Ecto neural progenitor cell (in vitro differentiated cells): Measurements from ENCODE around the gene LGALS7.
A peak's percentile ranks its signal among the peaks of the same experiment; 100 is the strongest.
"Not testable (repeated sequence)": the region's sequence is repeated elsewhere in the genome, so short reads cannot be mapped to it uniquely, and the experiment has no call there.

Source experiments
- DNase-seq: peaks from one replicate; pipeline ENCODE4 v3.0.0-alpha.2; 2018; ENCODE audit warnings: low spot score

LGALS7 gene

GRCh38 chr19:38799104-38799503, 25.8 kb upstream of the LGALS7 start:
- DNase-seq = no peak

- not testable (repeated sequence) for DNase-seq
Measured at GRCh38 chr19:38797781-38798180, 24.5 kb upstream of the LGALS7 start.

- no peak for DNase-seq
Measured at GRCh38 chr19:38796154-38796553, 22.8 kb upstream of the LGALS7 start.

GRCh38 chr19:38795549-38795948, 22.2 kb upstream of the LGALS7 start:
- DNase-seq = no peak

- DNase-seq = no peak
Measured at GRCh38 chr19:38793671-38794070, 20.4 kb upstream of the LGALS7 start.

- DNase-seq = no peak
Measured at GRCh38 chr19:38793177-38793576, 19.9 kb upstream of the LGALS7 start.

GRCh38 chr19:38792250-38793111, 19.2 kb upstream of the LGALS7 start:
- DNase-seq = peak; percentile 63

GRCh38 chr19:38791451-38792064, 18.2 kb upstream of the LGALS7 start:
- not testable (repeated sequence) for DNase-seq

- not testable (repeated sequence) for DNase-seq
Measured at GRCh38 chr19:38790507-38791403, 17.4 kb upstream of the LGALS7 start.

GRCh38 chr19:38788478-38789243, 15.3 kb upstream of the LGALS7 start, which contains the start of gene LGALS7B:
LGALS7B (plus strand) TSS chr19:38789200; CDS start chr19:38789227, 27 bp downstream.
- DNase-seq = no peak

GRCh38 chr19:38786572-38787265, 13.4 kb upstream of the LGALS7 start:
- no peak for DNase-seq

- DNase-seq = not testable (repeated sequence)
Measured at GRCh38 chr19:38786061-38786460, 12.7 kb upstream of the LGALS7 start.

- no peak for DNase-seq
Measured at GRCh38 chr19:38785187-38785699, 11.9 kb upstream of the LGALS7 start.

- no peak for DNase-seq
Measured at GRCh38 chr19:38784224-38784623, 10.9 kb upstream of the LGALS7 start.

- DNase-seq = not testable (repeated sequence)
Measured at GRCh38 chr19:38782212-38782611, 8.9 kb upstream of the LGALS7 start.

- DNase-seq = no peak
Measured at GRCh38 chr19:38781058-38781457, 7.7 kb upstream of the LGALS7 start.

GRCh38 chr19:38780443-38780842, 7.1 kb upstream of the LGALS7 start:
- DNase-seq = no peak

- no peak for DNase-seq
Measured at GRCh38 chr19:38778733-38779132, 5.4 kb upstream of the LGALS7 start.

- no peak for DNase-seq
Measured at GRCh38 chr19:38774181-38774950, 1.0 kb upstream of the LGALS7 start.

GRCh38 chr19:38771569-38771968, 1.7 kb downstream of the LGALS7 start:
- DNase-seq = not testable (repeated sequence)
